HepG2 (cell line): ENCODE data around the gene SNX24. TPM values are rescaled to one million over a fixed set of nuclear protein-coding genes. Genes with fewer than 3 reads are reported as not detected.

ENCODE experiments used
- ATAC-seq: fragments of 200-7000 bp; cut with Tn5 transposase; 3 replicates; pipeline ENCODE4 v1.9.1; 2020; ENCODE audit warnings: mild to moderate bottlenecking, moderate library complexity
- BruUV-seq: library from RNA; stranded (reverse); fragments of 400-500 nt; replicated peaks from 2 replicates; lab custom pipeline; 2021; lab: Mats Ljungman, UMichigan
- CTCF ChIA-PET: fragments of 300-600 bp; formaldehyde crosslinking; extraction: SDS; loops from one replicate; lab custom pipeline; 2021; ENCODE audit warnings: low total read pairs, inconsistent platforms, low intra/inter-chr PET ratio; lab: Yijun Ruan, JAX
- POLR2A ChIA-PET: fragments of 350-600 bp; sonication (Branson Sonifier 250); formaldehyde crosslinking; loops from one replicate; lab custom pipeline; 2020; ENCODE audit warnings: antibody characterized with exemption, inconsistent platforms; lab: Yijun Ruan, JAX
- DNase-seq: peaks from one replicate; pipeline ENCODE4 v3.0.0-alpha.2; 2015; ENCODE audit warnings: low spot score
- FAIRE-seq: peaks from 3 replicates; lab custom pipeline; 2011; peaks lifted over from hg19 to GRCh38; lab: Jason Lieb, UNC
- H2AFZ ChIP-seq: one replicate; pipeline ENCODE4 v1.6.1; 2011; ENCODE audit warnings: low read length, inconsistent platforms
- H3K27ac ChIP-seq: fragments of 300-600 bp; 3 replicates; pipeline ENCODE4 v1.8.0; 2011; ENCODE audit warnings: mixed run types, mild to moderate bottlenecking, mixed read lengths, low read length, inconsistent platforms; ENCODE audit not compliant: insufficient read depth; ENCODE audit errors: extremely low read length
- H3K27me3 ChIP-seq, 2 experiments: fragments of 200-600 bp in 1 of 2; 2 replicates in 1 of 2; 3 replicates in 1 of 2; pipeline versions ENCODE4 v1.6.0 to v1.8.0; 2011; ENCODE audit warnings: low read length in 2 of 2, mild to moderate bottlenecking in 2 of 2, moderate library complexity in 2 of 2, inconsistent platforms in 1 of 2; ENCODE audit not compliant: insufficient read depth in 2 of 2, control insufficient read depth in 1 of 2
- H3K36me3 ChIP-seq, 2 experiments: fragments of 200-600 bp in 1 of 2; replicated peaks in 1 of 2; 2 replicates in 1 of 2; 3 replicates in 1 of 2; pipeline versions ENCODE4 v1.5.1 to v1.8.0; 2011; ENCODE audit warnings: low read length in 2 of 2, inconsistent platforms in 1 of 2; ENCODE audit not compliant: insufficient read depth in 2 of 2, control insufficient read depth in 1 of 2
- H3K4me1 ChIP-seq: 2 replicates; pipeline ENCODE4 v1.5.1; 2012; ENCODE audit warnings: low read length, inconsistent platforms; ENCODE audit not compliant: insufficient read depth
- H3K4me2 ChIP-seq: 2 replicates; pipeline ENCODE4 v1.6.0; 2011; ENCODE audit warnings: low read depth, low read length, inconsistent platforms
- H3K4me3 ChIP-seq, 3 experiments: fragments of 200-600 bp in 1 of 3; sonication (generic), shearing (Covaris generic) in 1 of 3; replicated peaks in 1 of 3; 2 replicates each; pipeline ENCODE4 v1.5.1; 2011 to 2016; ENCODE audit warnings: low read length in 3 of 3, inconsistent platforms in 2 of 3, low read depth in 2 of 3, mild to moderate bottlenecking in 2 of 3, control low read depth in 1 of 3, mixed read lengths in 1 of 3; ENCODE audit not compliant: insufficient read depth in 1 of 3
- H3K79me2 ChIP-seq: one replicate; pipeline ENCODE4 v1.6.1; 2011; ENCODE audit warnings: low read length, inconsistent platforms; ENCODE audit not compliant: insufficient read depth
- H3K9ac ChIP-seq: 2 replicates; pipeline ENCODE4 v1.6.0; 2011; ENCODE audit warnings: mild to moderate bottlenecking, low read depth, low read length, inconsistent platforms; ENCODE audit not compliant: insufficient read depth
- H3K9me3 ChIP-seq: 2 replicates; pipeline ENCODE4 v1.5.1; 2012; ENCODE audit warnings: mild to moderate bottlenecking, low read length
- H4K20me1 ChIP-seq: 2 replicates; pipeline ENCODE4 v1.6.0; 2011; ENCODE audit warnings: inconsistent platforms, mild to moderate bottlenecking, low read length, moderate library complexity; ENCODE audit not compliant: insufficient read depth
- ARNTL ChIP-seq: sonication (generic); formaldehyde crosslinking; IDR thresholded peaks from 2 replicates; pipeline ENCODE4 v1.4.0; 2020; ENCODE audit warnings: mild to moderate bottlenecking, missing genetic modification reagents
- DNMT3B ChIP-seq: conservative IDR thresholded peaks from 2 replicates; pipeline ENCODE4 v1.6.1; 2016; ENCODE audit warnings: missing biosample characterization, control low read depth
- EP300 ChIP-seq, 3 experiments: sonication (generic) in 1 of 3; formaldehyde crosslinking in 1 of 3; IDR thresholded peaks; 2 replicates each; pipeline versions ENCODE4 v1.5.1 to v1.6.1; 2011 to 2020; ENCODE audit warnings: low read depth in 2 of 3, low read length in 2 of 3, borderline replicate concordance in 1 of 3, improper control_type of control experiment in 1 of 3, mild to moderate bottlenecking in 1 of 3, missing genetic modification reagents in 1 of 3, moderate library complexity in 1 of 3
- FLYWCH1 ChIP-seq: sonication (generic); formaldehyde crosslinking; IDR thresholded peaks from 2 replicates; pipeline ENCODE4 v1.8.1; 2023; ENCODE audit warnings: mild to moderate bottlenecking, missing genetic modification reagents
- FOSL2 ChIP-seq: sonication (generic); formaldehyde crosslinking; IDR thresholded peaks from 2 replicates; pipeline ENCODE4 v1.4.0; 2020; ENCODE audit warnings: missing genetic modification reagents
- GATAD2A ChIP-seq: IDR thresholded peaks from 2 replicates; pipeline ENCODE4 v1.6.1; 2016
- HDAC6 ChIP-seq: fragments of 200-600 bp; sonication (generic); IDR thresholded peaks from 2 replicates; pipeline ENCODE4 v1.7.0; 2017; ENCODE audit warnings: mild to moderate bottlenecking, antibody characterized with exemption, low read length, low read depth
- HMG20A ChIP-seq: IDR thresholded peaks from 2 replicates; pipeline ENCODE4 v1.6.1; 2016; ENCODE audit warnings: borderline replicate concordance
- HNF4A ChIP-seq: sonication (generic); formaldehyde crosslinking; IDR thresholded peaks from 2 replicates; pipeline ENCODE4 v1.4.0; 2020; ENCODE audit warnings: missing genetic modification reagents
- HNRNPK ChIP-seq: fragments of 200-400 bp; formaldehyde crosslinking; IDR thresholded peaks from 2 replicates; pipeline ENCODE4 v1.6.1; 2018; ENCODE audit warnings: low read length, low read depth, moderate library complexity, mild to moderate bottlenecking; ENCODE audit not compliant: poor library complexity, severe bottlenecking
- HNRNPLL ChIP-seq: fragments of 200-400 bp; formaldehyde crosslinking; IDR thresholded peaks from 2 replicates; pipeline ENCODE4 v1.6.1; 2017; ENCODE audit warnings: mild to moderate bottlenecking, low read depth, low read length; ENCODE audit not compliant: poor library complexity, severe bottlenecking
- KDM4B ChIP-seq: sonication (generic); formaldehyde crosslinking; IDR thresholded peaks from 2 replicates; pipeline ENCODE4 v1.4.0; 2020; ENCODE audit warnings: missing genetic modification reagents
- MIER2 ChIP-seq: IDR thresholded peaks from 2 replicates; pipeline ENCODE4 v1.6.1; 2016; ENCODE audit warnings: missing biosample characterization, missing genetic modification reagents
- PTBP1 ChIP-seq: fragments of 200-400 bp; formaldehyde crosslinking; IDR thresholded peaks from 2 replicates; pipeline ENCODE4 v1.6.1; 2018; ENCODE audit warnings: low read length, low read depth; ENCODE audit not compliant: poor library complexity, severe bottlenecking
- SIX1 ChIP-seq: sonication (generic); formaldehyde crosslinking; IDR thresholded peaks from 2 replicates; pipeline ENCODE4 v1.4.0; 2020; ENCODE audit warnings: missing genetic modification reagents, borderline replicate concordance
- TCF7 ChIP-seq: sonication (generic); IDR thresholded peaks from 2 replicates; pipeline ENCODE4 v1.6.1; 2016; ENCODE audit warnings: antibody characterized with exemption, low read depth
- ZFP36L2 ChIP-seq: sonication (generic); formaldehyde crosslinking; IDR thresholded peaks from 2 replicates; pipeline ENCODE4 v1.4.0; 2020; ENCODE audit warnings: missing genetic modification reagents
- ZNF274 ChIP-seq: sonication (generic); formaldehyde crosslinking; IDR thresholded peaks from 2 replicates; pipeline ENCODE4 v1.5.1; 2020; ENCODE audit warnings: mild to moderate bottlenecking, missing genetic modification reagents
- ZNF501 ChIP-seq: sonication (generic); formaldehyde crosslinking; IDR thresholded peaks from 2 replicates; pipeline ENCODE4 v1.5.1; 2020; ENCODE audit warnings: mild to moderate bottlenecking, moderate library complexity, missing genetic modification reagents
- ZNF644 ChIP-seq: IDR thresholded peaks from 2 replicates; pipeline ENCODE4 v1.6.1; 2016; ENCODE audit warnings: low read depth
- WGBS: methylation state at CpG from one replicate; pipeline ENCODE4 v1.1.6; 2017; ENCODE audit warnings: low lambda C conversion rate; 5-methylcytosine and 5-hydroxymethylcytosine counted together
- in situ Hi-C: cut with HindIII; loops from 2 replicates; pipeline ENCODE4 v1.10.0; 2017; ENCODE audit warnings: low pct_unique_long_range_greater_than_20kb; ENCODE audit not compliant: extremely low pct_ligation_motif_present
- intact Hi-C: fragments of 100-400 bp; cut with micrococcal nuclease; formaldehyde crosslinking; loops from one replicate; pipeline ENCODE4 v1.10.0; 2022; ENCODE audit not compliant: unreplicated experiment
- polyA plus RNA-seq, 8 experiments: library from polyadenylated mRNA; depleted of rRNA in 3 of 8; stranded (reverse) in 7 of 8; unstranded in 1 of 8; fragments of >200 nt; fragmentation: Illumina TruSeq in 4 of 8; extraction: Trizol in 4 of 8; gene quantifications; 2 replicates each; pipeline versions ENCODE4 v1.2.1 to v1.2.3, GENCODE V29; 2011 to 2016; ENCODE audit warnings: low read depth in 4 of 8, missing spikeins in 1 of 8, mixed read lengths in 1 of 8; ENCODE audit not compliant: insufficient read depth in 1 of 8
- total RNA-seq, 5 experiments: library from RNA; depleted of rRNA; stranded (reverse); fragments of >200 nt; fragmentation: Illumina TruSeq; extraction: Trizol; gene quantifications; 2 replicates each; pipeline ENCODE4 v1.2.3, GENCODE V29; 2016; ENCODE audit warnings: low read depth in 1 of 5
- TF ChIP-seq, protein P1 (sequence below): sonication (generic); formaldehyde crosslinking; IDR thresholded peaks from 2 replicates; pipeline ENCODE4 v1.4.0; 2020; ENCODE audit warnings: missing genetic modification reagents

The SNX24 gene
- total and polyA plus RNA-seq, 2 of the 13 experiments (the other 11 are each of a cell fraction or from before 2014, with no cell fraction given) = 7.2 to 23.7 TPM

DNA sequence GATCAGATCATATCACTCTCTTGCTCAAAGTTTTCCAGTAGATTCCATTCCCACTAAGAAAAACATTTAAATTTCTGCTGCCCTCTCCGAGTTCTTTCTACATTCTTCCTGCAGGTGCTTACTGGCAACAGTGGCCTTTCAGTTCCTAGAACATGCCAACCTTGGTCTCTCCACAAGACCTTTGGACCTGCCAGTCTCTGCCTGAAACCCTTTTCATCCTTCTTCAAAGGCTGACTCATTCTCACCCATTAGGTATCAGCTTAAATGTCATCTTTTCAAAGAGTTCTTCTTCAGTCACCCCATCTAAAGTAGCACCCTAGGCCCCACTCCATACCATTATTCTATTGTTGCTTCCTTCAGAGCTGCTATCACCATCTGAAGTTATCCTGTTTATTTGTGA, 169.3 kb downstream of the SNX24 start:
- H3K4me3 ChIP-seq = no peak overlapping the region
- in situ Hi-C loops = no loop called here
- ChIA-PET CTCF (no interaction called here), POLR2A (no interaction called here)
- no peaks in the 10 kb centered on the region for H3K79me2 ChIP-seq
- no peak for FAIRE-seq
- H3K9me3 ChIP-seq = no peaks in the 10 kb centered on the region
- no peaks in the 10 kb centered on the region for H4K20me1 ChIP-seq
- ATAC-seq = peak; percentile 66
- BruUV-seq = no TSS peak
- no peak overlapping the region for H3K4me2 ChIP-seq
- no peak overlapping the region for H3K9ac ChIP-seq
- no peak overlapping the region for H2AFZ ChIP-seq
- no peaks in the 10 kb centered on the region; a peak in 1 of 5 replicates for H3K27me3 ChIP-seq
- TF ChIP-seq KDM4B (CRISPR knock-in tag) = no peak
- TF ChIP-seq HNF4A (CRISPR knock-in tag) = 0 out of 2 replicates have a peak, but pooled peaks have one; percentile 22
- no peak for TF ChIP-seq ZNF274 (CRISPR knock-in tag)
- TF ChIP-seq EP300 (IDR thresholded peaks at IDR 0.05; ENCODE audit: low read depth in 2 of 2, low read length in 2 of 2) = peak in 1 of 2 experiments; percentile 27; a peak in 1 of 4 replicates
- TF ChIP-seq EP300 (CRISPR knock-in tag; IDR thresholded peaks at IDR 0.05; ENCODE audit: borderline replicate concordance) = no peak
- TF ChIP-seq HMG20A (CRISPR knock-in tag) = 0 out of 2 replicates have a peak, but pooled peaks have one; percentile 17
- no peak for TF ChIP-seq DNMT3B (CRISPR knock-in tag)
- peak; percentile 50; the same call in 1 of the 2 replicates for TF ChIP-seq TCF7
- TF ChIP-seq PTBP1 = no peak
- TF ChIP-seq HNRNPK = no peak
- 0 out of 2 replicates have a peak, but pooled peaks have one; percentile 20 for TF ChIP-seq ZNF644 (CRISPR knock-in tag)
- no peak for TF ChIP-seq FLYWCH1 (CRISPR knock-in tag)
- TF ChIP-seq HDAC6 = no peak
- no peak for TF ChIP-seq ARNTL (CRISPR knock-in tag)
- TF ChIP-seq, protein P1, sequence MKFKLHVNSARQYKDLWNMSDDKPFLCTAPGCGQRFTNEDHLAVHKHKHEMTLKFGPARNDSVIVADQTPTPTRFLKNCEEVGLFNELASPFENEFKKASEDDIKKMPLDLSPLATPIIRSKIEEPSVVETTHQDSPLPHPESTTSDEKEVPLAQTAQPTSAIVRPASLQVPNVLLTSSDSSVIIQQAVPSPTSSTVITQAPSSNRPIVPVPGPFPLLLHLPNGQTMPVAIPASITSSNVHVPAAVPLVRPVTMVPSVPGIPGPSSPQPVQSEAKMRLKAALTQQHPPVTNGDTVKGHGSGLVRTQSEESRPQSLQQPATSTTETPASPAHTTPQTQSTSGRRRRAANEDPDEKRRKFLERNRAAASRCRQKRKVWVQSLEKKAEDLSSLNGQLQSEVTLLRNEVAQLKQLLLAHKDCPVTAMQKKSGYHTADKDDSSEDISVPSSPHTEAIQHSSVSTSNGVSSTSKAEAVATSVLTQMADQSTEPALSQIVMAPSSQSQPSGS (CRISPR knock-in tag) = no peak
- no peak for TF ChIP-seq ZFP36L2 (CRISPR knock-in tag)
- TF ChIP-seq MIER2 (CRISPR knock-in tag) = no peak
- no peak for TF ChIP-seq ZNF501 (CRISPR knock-in tag)
- no peak for TF ChIP-seq SIX1
- no peak for TF ChIP-seq HNRNPLL
- peak; percentile 62; the same call in 1 of the 2 replicates for TF ChIP-seq FOSL2 (CRISPR knock-in tag)
- TF ChIP-seq GATAD2A (CRISPR knock-in tag) = 0 out of 2 replicates have a peak, but pooled peaks have one; percentile 9
- TF ChIP-seq, all 625 proteins: peak for 7
- peak; percentile 59 for DNase-seq
- Histone ChIP-seq H3K36me3 (no peaks in the 10 kb centered on the region; a peak in 1 of 5 replicates), H3K27ac (no peak overlapping the region), H3K4me1 (peaks cover 12% of the 10 kb centered on the region)
- 35% methylated on average over 1 of the region's 1 CpG for WGBS
- intact Hi-C loops = no loop called here
